Measurements from ENCODE around the gene PSMD5.

PSMD5 gene

GRCh38 chr9:120842685-120843485 lies at the start of gene PSMD5:
TSS of gene PSMD5 (minus strand) at chr9:120842922. CDS start at chr9:120842909, 13 bp downstream.
- ATAC-seq (peak; percentile 96), DNase-seq (peak; percentile 96)
- no peaks in the 10 kb centered on the region for H3K27me3 Mint-ChIP-seq
- H3K4me1 Mint-ChIP-seq = peaks cover 86% of the 10 kb centered on the region
- peak within 1 kb of the TSS; percentile 93 for H3K4me3 Mint-ChIP-seq
- H3K36me3 Mint-ChIP-seq (ENCODE audit: low read depth) = peaks cover 41% of the 10 kb centered on the region
- H3K27ac Mint-ChIP-seq = peak within 1 kb of the TSS; percentile 99
- H3K9me3 Mint-ChIP-seq = no peaks in the 10 kb centered on the region

- peaks cover 86% of the 10 kb centered on the region for H3K4me1 Mint-ChIP-seq
- H3K27me3 Mint-ChIP-seq = no peaks in the 10 kb centered on the region
- peak overlapping the region; percentile 73 for H3K4me3 Mint-ChIP-seq
- peak; percentile 6 for ATAC-seq
- H3K9me3 Mint-ChIP-seq = no peaks in the 10 kb centered on the region
- peaks cover 6% of the 10 kb centered on the region for H3K36me3 Mint-ChIP-seq (ENCODE audit: low read depth)
- peak overlapping the region; percentile 92 for H3K27ac Mint-ChIP-seq
- DNase-seq = no peak
These were observed 49.4 kb upstream of the PSMD5 start for GRCh38 chr9:120891884-120892747.

- peak; percentile 57 for ATAC-seq
- H3K27ac Mint-ChIP-seq = peak overlapping the region; percentile 92
- no peaks in the 10 kb centered on the region for H3K9me3 Mint-ChIP-seq
- H3K36me3 Mint-ChIP-seq (ENCODE audit: low read depth) = no peaks in the 10 kb centered on the region
- no peaks in the 10 kb centered on the region for H3K27me3 Mint-ChIP-seq
- peaks cover 84% of the 10 kb centered on the region for H3K4me1 Mint-ChIP-seq
- peak overlapping the region; percentile 73 for H3K4me3 Mint-ChIP-seq
- DNase-seq = peak; percentile 72
These were observed 48.6 kb upstream of the PSMD5 start for GRCh38 chr9:120891245-120891883.

GRCh38 chr9:120890320-120891244 lies 47.9 kb upstream of the PSMD5 start:
- Mint-ChIP-seq H3K9me3 (no peaks in the 10 kb centered on the region), H3K4me1 (peaks cover 85% of the 10 kb centered on the region), H3K27ac (peak overlapping the region; percentile 92), H3K36me3 (ENCODE audit: low read depth) (no peaks in the 10 kb centered on the region), H3K27me3 (no peaks in the 10 kb centered on the region), H3K4me3 (peak overlapping the region; percentile 73)
- DNase-seq (no peak), ATAC-seq (peak; percentile 13)

GRCh38 chr9:120889606-120890271 lies 47.0 kb upstream of the PSMD5 start:
- H3K27ac Mint-ChIP-seq = peak overlapping the region; percentile 92
- H3K4me1 Mint-ChIP-seq = peaks cover 77% of the 10 kb centered on the region
- no peaks in the 10 kb centered on the region for H3K27me3 Mint-ChIP-seq
- no peaks in the 10 kb centered on the region for H3K36me3 Mint-ChIP-seq (ENCODE audit: low read depth)
- peak overlapping the region; percentile 73 for H3K4me3 Mint-ChIP-seq
- ATAC-seq (no peak), DNase-seq (no peak)
- no peaks in the 10 kb centered on the region for H3K9me3 Mint-ChIP-seq

- DNase-seq = no peak
- no peaks in the 10 kb centered on the region for H3K9me3 Mint-ChIP-seq
- no peak overlapping the region for H3K4me3 Mint-ChIP-seq
- no peak for ATAC-seq
- H3K36me3 Mint-ChIP-seq (ENCODE audit: low read depth) = no peaks in the 10 kb centered on the region
- no peaks in the 10 kb centered on the region for H3K27me3 Mint-ChIP-seq
- peaks cover 76% of the 10 kb centered on the region for H3K4me1 Mint-ChIP-seq
- H3K27ac Mint-ChIP-seq = peak overlapping the region; percentile 92
These were observed 45.9 kb upstream of the PSMD5 start for GRCh38 chr9:120888626-120889025.

- DNase-seq = no peak
- no peak for ATAC-seq
- Mint-ChIP-seq H3K36me3 (ENCODE audit: low read depth) (no peaks in the 10 kb centered on the region), H3K27me3 (no peaks in the 10 kb centered on the region), H3K9me3 (no peaks in the 10 kb centered on the region), H3K4me3 (no peak overlapping the region), H3K27ac (no peak overlapping the region), H3K4me1 (peaks cover 74% of the 10 kb centered on the region)
These were observed 43.8 kb upstream of the PSMD5 start for GRCh38 chr9:120886490-120886967.

GRCh38 chr9:120885958-120886357 lies 43.2 kb upstream of the PSMD5 start:
- Mint-ChIP-seq H3K27ac (peak overlapping the region; percentile 41), H3K27me3 (no peaks in the 10 kb centered on the region), H3K9me3 (no peaks in the 10 kb centered on the region), H3K36me3 (ENCODE audit: low read depth) (no peaks in the 10 kb centered on the region), H3K4me1 (peaks cover 74% of the 10 kb centered on the region), H3K4me3 (no peak overlapping the region)
- DNase-seq = no peak
- ATAC-seq = no peak

- Mint-ChIP-seq H3K27ac (peak overlapping the region; percentile 41), H3K9me3 (no peaks in the 10 kb centered on the region), H3K36me3 (ENCODE audit: low read depth) (no peaks in the 10 kb centered on the region), H3K27me3 (no peaks in the 10 kb centered on the region), H3K4me3 (no peak overlapping the region), H3K4me1 (peaks cover 74% of the 10 kb centered on the region)
- no peak for ATAC-seq
- DNase-seq = no peak
These were observed 42.7 kb upstream of the PSMD5 start for GRCh38 chr9:120885457-120885856.

- H3K4me1 Mint-ChIP-seq = peaks cover 73% of the 10 kb centered on the region
- no peak overlapping the region for H3K4me3 Mint-ChIP-seq
- H3K27ac Mint-ChIP-seq = no peak overlapping the region
- no peaks in the 10 kb centered on the region for H3K36me3 Mint-ChIP-seq (ENCODE audit: low read depth)
- ATAC-seq (no peak), DNase-seq (no peak)
- no peaks in the 10 kb centered on the region for H3K27me3 Mint-ChIP-seq
- H3K9me3 Mint-ChIP-seq = no peaks in the 10 kb centered on the region
These were observed 40.9 kb upstream of the PSMD5 start for GRCh38 chr9:120883608-120883996.

GRCh38 chr9:120882935-120883607 lies 40.3 kb upstream of the PSMD5 start:
- no peak for ATAC-seq
- Mint-ChIP-seq H3K27me3 (no peaks in the 10 kb centered on the region), H3K4me3 (no peak overlapping the region), H3K9me3 (no peaks in the 10 kb centered on the region), H3K36me3 (ENCODE audit: low read depth) (no peaks in the 10 kb centered on the region), H3K27ac (peak overlapping the region; percentile 56), H3K4me1 (peaks cover 73% of the 10 kb centered on the region)
- no peak for DNase-seq

- H3K27me3 Mint-ChIP-seq = no peaks in the 10 kb centered on the region
- peak overlapping the region; percentile 91 for H3K4me3 Mint-ChIP-seq
- peaks cover 83% of the 10 kb centered on the region for H3K4me1 Mint-ChIP-seq
- peak overlapping the region; percentile 97 for H3K27ac Mint-ChIP-seq
- peaks cover 22% of the 10 kb centered on the region for H3K36me3 Mint-ChIP-seq (ENCODE audit: low read depth)
- no peaks in the 10 kb centered on the region for H3K9me3 Mint-ChIP-seq
- DNase-seq (no peak), ATAC-seq (no peak)
These were observed 36.7 kb upstream of the PSMD5 start for GRCh38 chr9:120879446-120879845.
